Measurements from ENCODE around the gene ARHGEF39.

DNA sequence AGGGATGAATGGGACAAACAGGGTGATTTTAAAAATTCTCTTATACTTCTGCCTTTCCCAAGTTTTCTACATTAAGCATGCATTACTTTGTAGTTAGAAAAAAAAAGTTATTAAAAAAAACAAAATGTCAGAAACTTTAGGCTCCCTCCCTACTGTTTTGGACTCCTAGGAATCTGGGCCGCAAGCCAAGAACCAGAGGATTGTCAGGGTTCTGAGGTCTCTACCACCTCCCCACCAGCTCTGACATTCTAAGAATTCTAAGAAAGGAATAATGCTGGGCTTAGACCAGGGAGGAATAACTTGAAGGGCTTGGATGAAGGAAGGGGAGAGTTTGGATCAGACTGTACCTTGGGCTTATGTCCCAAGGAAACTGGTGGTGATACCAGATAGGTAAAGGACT, 1.1 kb upstream of the ARHGEF39 start:
- TF ChIP-seq CTCF (IDR thresholded peaks at IDR 0.05) = no peak
- TF ChIP-seq POLR2A (IDR thresholded peaks at IDR 0.05) = no peak
